NCI-H2029 (cell line): ENCODE data around the gene C18orf54.
"Not testable (repeated sequence)": the region's sequence is repeated elsewhere in the genome, so short reads cannot be mapped to it uniquely, and the experiment has no call there.

Source experiments
- DNase-seq: peaks from one replicate; lab custom pipeline; 2025; lab: John Stamatoyannopoulos, UW

C18orf54 gene

DNA sequence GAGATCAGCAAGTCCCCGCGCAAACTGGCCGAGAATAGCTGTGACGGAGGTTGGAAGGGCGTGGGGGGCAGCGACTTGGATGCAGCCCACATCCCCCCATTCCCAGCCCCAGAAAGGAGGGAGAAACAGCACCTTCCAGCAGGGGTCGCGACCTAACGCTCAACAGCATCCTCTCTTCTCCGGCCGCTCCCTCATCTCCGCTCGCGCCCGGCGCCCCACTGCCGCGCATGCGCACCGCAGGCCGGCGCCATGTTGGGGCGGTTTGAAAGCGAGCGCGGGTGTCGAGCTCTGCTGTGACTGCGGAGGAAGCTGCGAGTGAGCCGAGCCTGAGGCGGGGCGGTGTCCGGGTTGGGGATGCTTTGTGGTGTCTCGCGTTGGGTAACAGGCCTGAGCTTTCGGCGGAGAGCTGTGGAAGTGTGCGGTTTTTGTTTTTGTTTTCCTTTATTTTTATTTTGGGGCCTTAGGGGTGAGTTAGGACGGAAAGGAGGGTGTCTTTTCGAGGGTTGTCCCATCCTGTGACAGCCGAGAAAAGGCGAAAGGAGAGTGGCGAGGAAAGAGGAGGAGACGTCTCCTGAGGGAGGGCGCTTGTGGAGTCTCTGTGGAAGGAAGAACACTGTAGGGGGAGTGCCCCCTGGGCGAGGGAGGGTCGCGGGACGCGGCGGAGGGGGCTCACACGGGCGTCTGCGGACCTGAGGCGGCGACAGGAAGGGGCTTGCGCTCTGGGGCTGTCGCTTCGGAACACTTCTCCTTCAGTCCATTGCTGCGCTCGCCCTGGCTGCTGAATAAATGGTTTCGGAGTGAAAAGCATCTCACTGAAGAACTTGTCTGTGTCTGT, at the start of gene C18orf54, which contains the start of gene STARD6:
TSS of gene C18orf54 (plus strand) at position 247 of the 835 bp plus-strand sequence. CDS start 2,667 bp downstream, outside the sequence.
TSS of gene STARD6 (minus strand) at position 199 of the 835 bp plus-strand sequence. CDS start 3,285 bp downstream, outside the sequence.
- peak; percentile 31 for DNase-seq

DNA sequence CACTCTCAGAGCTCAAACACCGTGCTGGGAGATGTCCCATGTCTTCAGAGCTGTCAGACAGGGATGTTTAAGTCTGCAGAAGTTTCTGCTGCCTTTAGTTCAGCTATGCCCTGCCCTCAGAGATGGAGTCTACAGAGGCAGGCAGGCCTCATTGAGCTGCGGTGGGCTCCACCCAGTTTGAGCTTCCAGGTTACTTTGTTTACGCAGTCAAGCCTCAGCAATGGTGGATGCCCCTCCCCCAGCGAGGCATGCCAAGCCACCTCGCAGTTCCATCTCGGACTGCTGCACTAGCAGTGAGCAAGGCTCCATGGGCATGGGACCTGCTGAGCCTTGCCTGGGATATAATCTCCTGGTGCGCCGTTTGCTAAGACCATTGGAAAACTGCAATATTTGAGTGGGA, 48.1 kb upstream of the C18orf54 start:
- not testable (repeated sequence) for DNase-seq

DNA sequence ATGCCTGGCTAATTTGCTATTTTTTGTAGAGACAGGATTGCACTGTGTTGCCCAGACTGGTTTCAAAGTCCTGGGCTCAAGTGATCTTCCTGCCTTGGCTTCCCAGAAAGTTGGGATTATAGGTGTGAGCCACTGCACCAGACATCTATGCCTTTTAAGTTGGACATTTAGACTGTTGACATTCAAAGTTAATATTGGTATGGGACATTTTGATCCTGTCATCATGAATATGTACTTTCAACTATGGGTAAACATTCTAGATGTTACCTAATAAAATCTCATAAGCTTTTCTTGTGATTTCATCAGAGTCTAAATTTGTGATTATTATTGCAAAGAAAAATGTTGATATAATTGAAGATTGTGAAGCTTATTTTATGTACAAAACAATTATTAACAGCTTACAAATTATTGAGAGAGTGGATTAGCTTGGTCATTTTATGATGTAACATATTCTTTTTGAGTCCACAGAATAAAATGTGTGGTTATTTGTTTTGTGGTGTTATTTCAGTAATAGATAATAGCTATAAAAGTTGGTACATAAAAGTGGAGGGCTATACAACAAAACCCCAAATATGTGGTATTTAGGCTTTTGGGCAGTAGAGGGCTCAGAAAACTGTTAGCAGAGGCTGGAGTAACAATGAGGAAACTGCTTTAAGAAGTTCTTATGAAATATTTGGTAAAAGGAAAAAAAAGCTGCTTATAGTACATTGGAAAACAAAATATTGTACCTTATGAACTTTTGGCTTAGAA, 41.5 kb upstream of the C18orf54 start:
- DNase-seq = no peak

DNA sequence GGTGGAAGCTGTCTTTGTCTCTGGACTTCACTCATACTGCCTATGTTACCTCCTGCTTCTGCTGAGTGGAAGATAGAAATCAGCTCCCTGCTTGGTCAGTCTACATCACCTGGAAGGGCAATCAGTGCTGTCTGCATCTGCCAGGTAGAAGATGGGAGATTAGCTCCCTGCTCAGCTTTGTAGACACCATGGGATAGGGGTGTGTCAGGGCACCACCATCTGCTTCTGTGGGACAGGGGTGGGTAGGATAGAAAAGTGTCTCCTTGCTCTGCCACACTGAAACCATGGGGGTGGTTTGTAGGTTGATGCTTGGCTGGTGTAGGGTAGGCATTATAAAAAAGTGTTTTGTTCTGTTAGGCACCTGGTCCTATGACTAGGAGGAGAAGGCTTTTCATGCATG, 34.1 kb upstream of the C18orf54 start:
- no peak for DNase-seq

DNA sequence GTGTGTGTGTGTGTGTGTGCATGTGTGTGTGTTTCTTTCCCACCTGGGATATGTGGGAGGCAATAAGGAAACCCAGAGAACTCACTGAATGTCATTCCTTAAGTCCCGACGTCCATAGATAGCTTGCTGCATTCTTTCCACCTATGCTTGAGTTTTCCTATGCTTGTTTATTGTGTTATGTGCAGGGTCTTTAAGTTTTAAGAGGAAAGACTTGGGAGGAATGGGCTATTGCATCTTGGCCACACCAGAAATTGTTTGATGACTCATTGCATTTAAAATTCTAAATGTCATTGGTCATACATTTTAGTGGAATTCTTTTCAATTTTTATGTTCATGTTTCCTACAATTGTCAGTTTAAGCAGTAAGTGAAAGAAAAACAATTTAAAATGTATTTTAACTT, 33.7 kb upstream of the C18orf54 start:
- no peak for DNase-seq

DNA sequence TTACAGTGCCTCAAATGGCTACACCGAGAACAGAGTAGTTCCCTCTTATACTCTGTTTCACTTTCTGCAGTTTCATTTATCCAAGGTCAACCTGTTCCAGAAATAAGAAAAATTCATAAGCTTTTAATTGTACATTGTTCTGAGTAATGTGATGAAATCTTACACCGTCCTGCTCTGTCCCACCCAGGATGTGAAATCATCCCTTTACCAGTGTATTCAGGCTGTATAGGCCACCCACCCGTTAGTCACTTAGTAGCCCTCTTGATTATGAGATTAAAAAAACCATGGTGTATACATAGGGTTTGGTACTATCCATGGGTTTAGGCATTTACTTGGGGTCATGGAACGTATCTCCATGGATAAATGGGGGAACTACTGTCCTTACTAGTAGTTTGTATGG, 29.9 kb upstream of the C18orf54 start:
- no peak for DNase-seq

DNA sequence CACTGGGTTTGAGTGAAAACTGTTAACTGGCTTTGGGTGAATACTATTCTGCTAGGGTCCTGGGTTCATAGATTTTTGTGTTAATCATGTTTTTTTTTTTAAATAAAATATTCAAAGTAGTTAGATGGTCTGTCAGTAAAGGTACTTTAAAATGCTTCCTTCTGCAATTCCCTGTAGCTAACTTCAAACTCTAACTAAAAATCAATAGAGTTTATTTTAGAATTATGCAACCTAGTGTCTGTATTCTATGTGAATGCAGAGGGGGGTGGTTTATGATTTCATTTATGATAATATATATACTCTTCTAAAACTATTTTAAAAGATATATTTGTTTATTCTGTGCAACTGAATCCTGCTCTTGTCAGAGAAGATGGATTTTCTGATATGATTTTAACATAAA, 27.9 kb upstream of the C18orf54 start:
- DNase-seq = no peak

DNA sequence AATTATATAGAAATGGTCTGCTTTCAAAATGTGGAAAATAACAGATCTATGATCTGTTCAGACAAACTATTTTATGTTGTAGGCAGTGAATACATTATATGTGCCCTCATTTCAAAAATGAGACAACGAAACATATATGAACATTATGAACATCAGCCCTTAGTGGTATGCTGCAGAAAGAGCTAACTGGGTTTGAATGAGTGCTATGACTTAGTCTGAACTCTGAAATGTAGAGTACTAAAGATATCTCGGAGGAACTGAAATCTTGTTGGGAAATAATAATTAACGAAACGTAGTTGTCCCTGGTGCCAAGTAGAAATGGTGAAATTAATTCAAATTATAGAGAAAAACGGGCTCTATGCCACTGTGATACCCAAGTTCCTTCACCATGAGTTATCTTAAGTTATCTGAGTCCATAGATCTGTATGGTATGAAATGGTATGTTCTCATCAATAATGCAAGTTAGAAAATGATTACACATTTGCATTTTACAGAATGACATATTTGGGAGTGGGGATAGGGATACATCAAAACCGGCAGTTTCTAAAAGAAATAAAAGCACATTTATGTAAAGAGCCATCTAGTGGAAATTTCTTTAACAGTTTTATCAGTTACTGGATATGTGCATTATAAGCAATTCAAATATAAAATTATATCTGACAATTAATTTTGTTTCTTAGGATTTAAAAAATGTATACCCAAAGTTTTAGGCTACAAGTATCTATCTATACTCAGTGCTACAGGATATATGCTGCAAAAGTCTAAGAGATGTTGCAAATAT, 26.7 kb upstream of the C18orf54 start:
- no peak for DNase-seq

DNA sequence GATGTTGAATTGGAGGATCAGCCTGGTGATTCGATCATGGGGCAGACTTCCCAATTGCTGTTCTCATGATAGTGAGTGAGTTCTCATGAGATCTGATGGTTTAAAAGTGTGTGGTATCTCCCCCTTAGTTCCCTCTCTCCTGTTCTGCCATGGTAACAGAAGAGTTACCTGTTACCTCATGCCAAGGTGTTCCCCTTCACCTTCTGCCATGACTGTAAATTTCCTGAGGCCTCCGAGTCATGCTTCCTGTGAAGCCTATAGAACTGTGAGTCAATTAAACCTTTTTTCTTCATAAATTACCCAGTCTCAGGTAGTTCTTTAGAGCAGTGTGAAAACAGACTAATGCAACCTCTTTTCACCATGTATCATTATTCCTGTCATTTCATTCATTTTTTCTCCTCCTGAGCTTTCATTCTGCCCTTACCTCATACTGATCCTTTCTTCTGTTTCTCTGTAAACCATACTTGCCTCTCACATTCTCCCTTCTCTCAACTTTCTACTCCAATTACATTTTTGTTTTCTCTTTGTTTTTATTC, 22.0 kb upstream of the C18orf54 start:
- no peak for DNase-seq

DNA sequence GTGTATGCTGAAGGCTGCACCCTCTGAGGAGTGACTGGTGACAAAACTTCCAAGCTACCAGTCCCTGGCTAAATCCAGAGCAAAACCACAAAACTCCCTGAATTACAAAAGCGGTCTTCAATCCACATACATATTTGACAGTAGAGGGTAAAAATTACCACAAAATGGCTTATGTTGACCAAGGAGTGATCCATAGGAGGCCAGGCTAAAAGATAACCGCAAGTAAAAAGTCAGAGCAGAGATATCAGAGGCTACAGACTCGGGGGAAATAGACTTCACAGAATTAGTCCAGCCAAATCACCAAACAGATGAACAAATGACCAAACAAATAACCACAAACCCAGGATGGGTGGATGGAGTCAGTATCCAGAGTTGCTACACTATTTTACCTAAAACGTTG, 19.5 kb upstream of the C18orf54 start:
- DNase-seq = no peak

DNA sequence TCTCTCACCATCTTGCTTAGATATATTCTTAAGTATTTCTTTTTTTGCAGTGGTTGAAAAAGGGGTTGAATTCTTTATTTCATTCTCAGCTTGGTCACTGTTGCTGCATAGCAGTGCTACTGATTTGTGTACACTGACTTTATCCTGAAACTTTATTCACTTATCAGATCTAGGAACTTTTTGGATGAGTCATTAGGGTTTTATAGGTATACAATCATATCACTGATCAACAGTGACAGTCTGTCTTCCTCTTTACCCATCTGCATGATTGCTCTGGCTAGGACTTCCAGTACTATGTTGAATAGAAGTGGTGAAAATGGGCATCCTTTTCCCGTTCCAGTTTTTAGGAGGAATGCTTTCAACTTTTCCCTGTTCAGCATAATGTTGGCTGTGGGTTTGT, 6.5 kb upstream of the C18orf54 start:
- DNase-seq = no peak

DNA sequence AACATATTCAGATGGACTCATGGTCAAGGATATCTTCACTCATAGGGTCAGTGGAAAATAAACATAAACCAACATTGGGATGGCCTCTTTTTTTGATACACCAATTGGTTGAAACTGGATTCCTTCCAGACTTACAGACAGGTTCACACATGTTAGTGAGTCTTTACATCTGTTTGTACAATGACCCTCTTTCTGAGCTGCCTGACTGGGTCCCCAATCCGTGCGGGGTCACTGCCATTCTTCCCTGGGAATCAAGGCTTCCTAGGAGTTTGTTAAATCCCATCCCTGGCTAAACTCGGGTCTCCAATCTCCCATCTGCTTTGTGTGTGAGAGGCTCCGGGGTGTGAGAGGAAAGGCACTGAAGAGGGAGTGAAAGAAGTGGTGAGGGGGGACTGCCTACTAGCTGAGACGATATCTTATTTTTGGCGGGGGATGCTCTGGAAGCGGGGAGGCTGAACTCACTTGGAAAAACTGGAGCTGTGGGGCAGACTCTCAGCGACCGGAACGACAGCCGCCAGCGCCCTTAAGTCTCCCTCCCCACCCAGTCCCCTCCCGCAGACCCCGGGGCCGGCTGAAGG, 535 bp upstream of the C18orf54 start:
- no peak for DNase-seq

DNA sequence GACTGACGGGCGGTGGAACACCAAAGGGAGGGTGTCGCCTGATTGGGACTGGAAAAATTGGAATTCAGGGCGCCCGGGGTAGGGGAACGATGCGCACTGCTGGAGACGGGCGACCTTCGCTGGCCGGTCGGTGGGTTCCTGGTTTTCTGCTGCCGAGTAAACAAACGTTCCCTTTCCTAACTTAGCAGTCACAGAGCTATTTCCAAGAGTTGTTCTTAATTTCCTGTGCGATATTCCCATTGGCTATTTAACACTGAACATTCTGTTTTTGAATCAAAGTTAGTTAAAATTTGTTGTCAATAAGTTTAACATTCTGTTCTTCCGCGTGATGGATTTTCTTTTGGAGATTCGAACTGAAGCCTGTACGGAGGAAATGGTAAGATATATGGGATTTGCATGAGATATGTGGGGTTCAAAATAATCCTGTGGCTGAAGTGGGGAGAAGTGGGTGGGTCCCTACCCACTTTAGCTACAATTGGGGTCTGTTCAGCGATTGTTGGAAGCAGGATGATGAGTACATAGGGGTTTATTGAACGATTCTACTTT, 862 bp downstream of the C18orf54 start:
- no peak for DNase-seq

DNA sequence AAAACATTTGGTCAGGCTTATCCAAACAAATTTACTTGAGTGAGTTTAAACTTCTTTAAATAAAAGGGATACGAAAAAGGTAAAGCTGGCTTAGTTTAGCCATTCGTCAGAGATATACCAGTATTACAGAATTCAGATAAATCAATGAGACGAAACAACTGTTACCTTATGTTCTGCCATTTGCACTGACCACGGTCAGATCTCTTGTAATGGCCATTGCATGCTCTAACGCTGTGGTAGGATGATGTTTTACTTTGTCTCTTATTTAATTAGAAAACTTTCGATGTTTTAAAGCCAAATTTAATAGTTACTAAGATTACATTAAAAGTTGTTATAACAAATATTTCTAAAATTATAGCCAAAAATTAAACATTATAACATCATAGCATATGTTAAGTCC, 1.5 kb downstream of the C18orf54 start:
- no peak for DNase-seq

DNA sequence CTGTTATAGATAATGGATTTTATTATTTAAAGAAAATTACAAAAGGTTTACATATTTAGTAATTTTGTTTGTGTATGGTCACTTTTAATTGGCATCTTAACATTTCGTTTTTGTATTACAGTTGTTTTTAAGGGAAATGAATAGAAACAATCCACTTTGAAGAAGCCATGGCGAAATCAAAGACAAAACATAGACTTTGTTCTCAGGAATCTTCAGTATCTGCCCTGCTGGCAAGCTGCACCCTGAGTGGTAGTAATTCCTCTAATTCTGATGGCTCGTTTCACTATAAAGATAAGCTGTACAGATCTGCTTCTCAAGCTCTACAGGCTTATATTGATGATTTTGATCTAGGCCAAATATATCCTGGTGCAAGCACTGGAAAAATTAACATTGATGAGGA, 2.7 kb downstream of the C18orf54 start:
- DNase-seq = no peak

DNA sequence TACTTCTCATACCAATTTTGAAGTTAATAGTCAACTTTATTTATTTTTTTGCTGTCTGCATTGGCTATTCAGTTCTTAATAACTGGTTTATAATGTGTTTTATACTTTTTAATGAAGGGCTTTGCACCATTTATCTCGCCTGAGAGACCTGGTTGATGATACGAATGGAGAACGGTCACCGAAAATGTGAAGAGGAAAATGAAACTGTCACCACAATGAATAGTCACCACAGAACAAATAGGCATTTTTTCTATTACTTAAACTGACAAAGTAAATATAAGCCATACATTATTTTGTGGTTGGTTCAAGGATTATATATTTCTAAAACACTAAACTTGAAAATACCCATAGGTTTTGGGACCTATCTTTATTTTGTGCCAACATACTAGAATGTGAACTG, 20.4 kb downstream of the C18orf54 start:
- DNase-seq = no peak

DNA sequence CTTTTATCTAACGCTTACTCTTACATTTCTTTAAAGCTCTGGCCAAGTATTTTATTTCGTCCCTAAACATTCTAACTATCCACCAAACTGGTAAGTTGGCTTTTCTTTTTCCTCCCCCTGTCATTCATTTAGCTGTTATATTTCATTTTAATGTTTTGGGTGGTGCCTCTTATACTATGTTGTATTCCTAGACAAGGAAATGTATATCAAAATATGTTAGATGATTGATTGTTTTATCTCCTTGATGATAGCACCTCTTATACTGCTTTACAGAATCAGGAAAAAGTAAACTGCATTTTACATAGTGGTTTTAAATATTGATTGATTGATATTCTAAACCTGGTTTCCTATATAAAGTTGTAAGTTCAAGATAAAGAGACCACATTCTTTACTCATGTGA, 23.9 kb downstream of the C18orf54 start:
- DNase-seq = no peak

DNA sequence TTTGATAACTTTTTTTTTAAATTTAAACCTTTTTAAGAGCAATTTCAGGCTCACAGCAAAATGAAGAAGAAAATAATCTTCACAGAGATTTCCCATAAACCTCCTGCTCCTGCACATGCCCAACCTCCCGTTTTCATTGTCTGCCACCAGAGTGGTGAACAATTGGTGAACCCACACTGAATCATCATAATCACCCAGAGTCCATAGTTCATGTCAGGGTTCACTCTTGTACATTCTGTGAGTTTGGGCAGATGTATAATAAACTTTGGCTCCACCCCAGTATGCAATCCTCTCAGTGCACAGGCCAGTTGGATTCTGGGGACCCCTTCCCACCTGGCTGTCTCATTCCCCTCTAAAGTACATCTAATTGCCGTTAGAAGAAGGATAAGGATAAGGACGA, 24.4 kb downstream of the C18orf54 start:
- no peak for DNase-seq

DNA sequence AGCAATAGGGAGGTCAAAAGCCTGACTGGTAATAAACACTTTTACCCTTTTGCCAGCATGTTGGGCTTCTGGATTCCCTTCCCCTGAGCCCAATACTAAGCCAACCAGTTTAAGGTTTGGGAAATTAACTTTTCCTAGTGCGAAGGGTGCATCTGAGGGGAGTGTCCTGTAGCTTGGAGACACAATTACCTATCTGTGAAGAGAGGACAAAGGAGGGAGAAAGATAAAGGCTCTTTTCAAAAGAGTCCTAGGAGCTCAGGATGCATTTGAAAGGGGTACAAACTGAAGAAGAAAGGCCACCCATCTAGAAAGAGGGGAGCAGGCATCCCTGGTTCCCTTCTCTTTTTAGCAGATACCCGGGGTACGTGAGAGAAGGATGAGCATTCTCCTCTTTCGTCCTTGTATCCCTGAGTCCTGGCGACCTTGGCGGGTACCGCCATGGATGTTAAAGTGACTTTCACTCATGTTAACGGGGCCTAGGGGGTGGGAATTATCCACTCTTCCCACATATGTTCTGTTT, 25.1 kb downstream of the C18orf54 start:
- no peak for DNase-seq

DNA sequence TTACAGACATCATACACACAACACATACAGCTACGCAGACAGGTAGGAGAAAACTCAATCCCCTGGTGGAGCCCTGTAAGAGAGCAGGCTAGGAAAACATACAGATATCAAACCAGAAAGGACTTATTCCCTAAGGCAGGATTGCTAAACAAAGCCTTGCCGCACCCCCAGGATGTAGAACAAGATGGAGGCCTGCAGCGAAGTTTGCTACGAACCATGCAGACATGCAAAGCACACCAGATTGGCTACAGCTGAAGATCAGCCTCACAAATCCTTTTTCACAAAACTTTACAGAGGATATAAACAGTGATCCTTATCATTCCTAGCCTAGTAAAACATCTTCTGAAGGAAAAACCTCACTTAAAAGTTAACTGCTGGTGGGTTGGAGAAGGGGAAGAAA, 28.3 kb downstream of the C18orf54 start:
- DNase-seq = no peak

DNA sequence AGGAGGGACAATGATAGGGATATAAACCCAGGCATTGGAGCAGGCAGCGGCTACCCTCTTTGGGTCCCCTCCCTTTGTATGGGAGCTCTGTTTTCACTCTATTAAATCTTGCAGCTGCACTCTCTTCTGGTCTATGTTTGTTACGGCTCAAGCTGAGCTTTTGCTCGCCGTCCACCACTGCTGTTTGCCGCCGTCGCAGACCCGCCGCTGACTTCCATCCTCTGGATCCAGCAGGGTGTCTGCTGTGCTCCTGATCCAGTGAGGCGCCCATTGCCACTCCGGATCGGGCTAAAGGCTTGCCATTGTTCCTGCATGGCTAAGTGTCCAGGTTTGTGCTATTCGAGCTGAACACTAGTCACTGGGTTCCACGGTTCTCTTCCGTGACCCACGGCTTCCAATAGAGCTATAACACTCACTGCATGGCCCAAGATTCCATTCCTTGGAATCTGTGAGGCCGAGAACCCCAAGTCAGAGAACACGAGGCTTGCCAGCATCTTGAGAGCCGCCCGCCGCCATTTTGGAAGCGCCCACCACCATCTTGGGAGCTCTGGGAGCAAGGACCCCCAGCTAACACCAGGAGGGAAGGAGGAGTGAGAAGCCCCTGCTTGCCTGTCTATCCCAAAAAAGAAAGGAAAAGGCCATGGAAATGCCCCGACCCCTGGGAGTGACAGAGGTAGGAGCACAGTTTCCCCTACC, 29.2 kb downstream of the C18orf54 start:
- not testable (repeated sequence) for DNase-seq
